GM18526 (cell line): ENCODE results near the gene SLIT1.

Experiments
- POLR2A ChIP-seq: IDR thresholded peaks from 3 replicates; pipeline ENCODE4 v1.6.1; 2011; ENCODE audit not compliant: insufficient read length; ENCODE audit errors: extremely low read depth

SLIT1 gene

DNA sequence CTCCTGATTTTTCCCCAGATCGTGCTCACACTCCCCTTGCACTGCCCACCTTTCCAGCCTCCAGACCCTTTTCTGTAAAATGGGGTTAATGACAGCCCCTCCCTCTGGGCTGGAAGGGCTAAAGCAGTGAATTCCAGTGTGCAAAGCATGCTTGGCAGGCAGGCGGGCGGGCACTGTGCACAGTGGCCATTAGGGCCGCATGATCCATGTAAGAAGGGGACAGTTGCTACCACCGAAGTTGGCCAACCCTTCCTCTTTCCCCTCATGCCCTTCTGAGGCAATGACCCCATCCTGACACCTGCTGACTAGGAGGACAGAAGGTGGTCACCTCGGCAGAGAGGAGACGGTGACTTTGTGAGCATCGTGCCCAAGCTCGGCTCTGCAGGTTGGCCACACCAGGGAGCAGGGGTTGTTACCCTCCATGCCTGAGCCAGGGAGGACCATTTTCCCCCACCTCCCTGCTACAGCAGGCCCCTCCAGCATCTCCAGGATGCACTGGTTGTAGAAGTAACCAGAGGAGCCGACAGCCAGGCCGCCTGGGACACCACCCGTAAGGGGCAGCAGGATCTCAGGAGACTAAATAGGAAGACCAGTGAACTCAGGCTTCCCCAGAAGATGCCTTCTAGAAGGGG lies 166.4 kb downstream of the SLIT1 start:
- no peak for TF ChIP-seq POLR2A

DNA sequence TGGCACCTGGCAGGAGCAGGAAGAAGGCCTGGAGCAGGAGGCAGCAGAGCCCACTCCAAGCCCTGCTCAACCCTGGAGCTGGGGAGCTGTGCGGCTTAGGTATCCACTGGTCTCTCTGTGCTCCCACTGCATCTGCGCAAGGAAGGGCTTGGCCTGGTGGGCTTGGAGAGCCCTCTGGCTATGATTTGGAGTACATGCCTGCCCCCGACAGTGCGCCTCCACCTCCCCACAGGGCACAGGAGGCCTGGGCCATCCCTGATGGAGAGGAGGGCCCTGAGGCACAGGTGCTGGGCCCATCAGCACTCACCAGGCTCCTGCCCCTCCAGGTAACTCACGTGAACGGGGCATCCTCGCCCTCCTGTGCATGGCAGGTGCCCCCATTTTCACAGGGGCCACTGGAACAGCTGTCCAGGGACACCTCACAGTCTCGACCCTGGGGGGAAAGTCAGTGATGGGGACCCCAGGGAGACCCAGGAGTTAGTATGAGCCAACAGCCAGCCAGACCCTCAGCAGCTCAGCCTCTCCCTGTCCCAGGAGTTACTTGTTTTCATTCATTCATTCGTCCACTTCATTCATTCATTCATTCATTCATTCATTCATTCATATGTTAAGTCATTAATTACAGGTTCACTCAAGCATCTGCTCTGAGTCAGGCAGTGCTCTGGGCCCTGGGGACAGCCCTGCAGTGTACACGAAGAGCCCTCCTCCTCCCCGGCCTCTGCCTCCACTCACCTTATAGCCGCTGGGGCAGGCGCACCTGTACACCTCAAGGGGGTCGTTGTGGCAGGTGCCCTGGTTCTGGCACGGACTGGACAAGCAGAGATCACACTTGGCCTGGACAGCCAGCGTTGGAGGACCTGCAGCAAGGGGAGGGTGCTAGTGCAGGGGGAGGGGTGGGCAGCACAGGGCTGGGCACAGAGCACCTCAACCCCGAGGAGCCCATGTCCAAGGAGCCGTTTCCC lies 167.2 kb downstream of the SLIT1 start:
- no peak for TF ChIP-seq POLR2A

DNA sequence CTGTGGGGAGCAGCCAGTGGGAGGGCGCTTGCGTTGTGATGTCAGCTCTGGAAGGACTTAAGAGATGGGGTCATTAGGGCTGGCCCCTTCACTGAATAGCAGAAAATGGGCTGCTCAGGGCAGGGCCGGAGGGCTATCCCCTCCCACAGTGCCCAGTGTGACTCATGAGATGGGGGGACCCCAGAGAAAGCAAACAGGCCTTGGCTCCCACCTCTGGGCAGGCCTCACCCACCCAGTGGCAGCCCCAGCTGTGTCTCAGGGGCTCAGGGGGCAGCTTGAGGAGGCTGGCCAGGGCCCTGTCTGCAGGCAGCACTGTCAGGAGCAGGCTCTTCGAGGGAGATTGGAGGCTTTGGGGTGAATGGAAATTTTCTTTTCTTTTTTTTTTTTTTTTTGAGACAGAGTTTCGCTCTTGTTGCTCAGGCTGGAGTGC lies 168.3 kb downstream of the SLIT1 start:
- TF ChIP-seq POLR2A: no peak

DNA sequence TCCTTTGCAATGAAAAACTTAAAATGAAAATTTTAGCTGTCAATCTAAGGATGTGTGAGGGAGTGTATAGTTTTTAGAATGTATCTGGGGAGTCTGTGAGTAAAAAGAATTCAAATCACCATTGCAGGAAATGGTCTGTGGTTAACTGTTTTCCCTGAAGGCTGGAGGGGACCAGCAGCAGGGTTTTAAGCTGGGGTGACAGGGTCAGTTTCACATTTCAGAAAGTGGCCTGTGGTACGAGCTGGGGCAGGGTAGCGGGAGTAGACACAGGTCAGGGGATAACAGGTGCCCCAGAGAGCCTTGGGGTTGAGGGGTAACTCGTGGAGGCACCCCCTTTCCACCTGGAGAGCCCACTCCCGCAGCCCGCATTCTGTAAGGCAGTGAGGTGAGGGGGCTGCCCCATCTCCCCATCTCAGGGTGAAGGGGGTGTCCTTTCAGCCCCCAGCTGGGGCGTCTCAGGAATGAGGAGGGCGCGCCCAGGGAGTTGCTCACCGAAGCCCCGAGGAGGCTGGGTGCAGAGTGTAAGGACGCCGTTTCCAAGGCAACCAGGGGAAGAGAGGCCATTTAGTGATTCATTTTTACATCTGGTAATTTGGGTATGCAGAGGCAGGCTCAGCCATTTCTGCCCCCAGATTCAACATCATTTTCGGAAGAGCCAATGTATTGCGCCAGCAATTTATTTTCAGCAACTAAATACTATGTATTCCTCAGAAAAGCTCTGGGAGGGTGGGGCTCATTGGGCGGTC lies 168.9 kb downstream of the SLIT1 start:
- TF ChIP-seq POLR2A: no peak

DNA sequence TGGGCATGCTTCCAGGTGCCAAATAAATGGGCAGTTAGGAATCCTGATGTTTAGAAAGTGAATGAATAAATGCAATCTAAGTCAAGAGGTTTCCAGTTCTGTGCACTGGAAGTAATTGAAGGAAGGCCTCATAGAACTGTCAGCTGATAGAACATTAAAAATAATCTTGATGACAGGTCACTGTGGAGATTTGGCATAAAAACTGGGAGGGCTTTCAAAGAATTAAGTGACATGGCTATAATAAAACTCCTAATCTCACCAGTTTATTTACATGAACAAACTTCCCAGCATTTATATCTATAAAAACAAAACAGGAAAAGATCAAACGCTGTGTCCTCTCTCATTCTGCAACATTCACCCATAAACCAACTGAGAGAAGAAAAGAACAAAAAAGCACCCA lies 170.5 kb downstream of the SLIT1 start:
- TF ChIP-seq POLR2A: no peak

DNA sequence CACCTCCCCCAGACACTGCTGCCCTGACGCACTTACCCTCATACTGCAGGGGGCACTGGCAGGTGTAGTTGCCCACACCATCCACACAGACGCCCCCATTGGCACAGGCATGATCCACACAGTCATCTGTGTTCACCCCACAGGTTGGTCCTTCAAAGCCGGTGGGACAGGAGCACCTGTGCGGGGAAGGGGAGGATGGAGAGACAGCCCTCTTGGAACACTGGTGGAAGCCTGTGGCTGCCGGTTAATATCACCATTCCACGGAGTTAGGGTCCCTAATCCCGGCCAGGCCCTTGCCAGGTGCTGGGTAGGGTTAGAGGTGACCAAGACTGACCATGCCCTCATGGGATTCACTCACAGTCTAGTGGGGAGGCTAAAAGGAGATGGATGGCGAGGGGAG lies 171.8 kb downstream of the SLIT1 start:
- no peak for TF ChIP-seq POLR2A

DNA sequence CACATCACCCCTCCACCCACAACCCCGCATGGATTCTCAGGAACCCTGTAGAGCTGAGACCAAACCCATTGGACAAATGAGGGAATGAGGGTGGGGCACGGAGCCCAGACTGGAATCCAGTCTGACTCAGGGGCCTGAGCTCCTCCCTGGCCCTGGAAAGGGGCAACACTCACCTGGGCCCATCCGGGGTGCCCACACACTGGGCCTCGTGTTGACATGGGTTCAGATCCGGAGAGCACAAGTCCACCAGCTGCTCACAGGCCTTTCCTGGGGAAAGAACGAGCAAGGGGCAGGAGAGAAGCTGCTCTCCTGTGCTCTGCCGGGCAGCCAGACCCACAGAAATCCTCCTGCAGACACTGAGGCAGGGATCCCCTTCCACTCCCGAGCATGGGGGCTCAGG lies 172.2 kb downstream of the SLIT1 start:
- no peak for TF ChIP-seq POLR2A

DNA sequence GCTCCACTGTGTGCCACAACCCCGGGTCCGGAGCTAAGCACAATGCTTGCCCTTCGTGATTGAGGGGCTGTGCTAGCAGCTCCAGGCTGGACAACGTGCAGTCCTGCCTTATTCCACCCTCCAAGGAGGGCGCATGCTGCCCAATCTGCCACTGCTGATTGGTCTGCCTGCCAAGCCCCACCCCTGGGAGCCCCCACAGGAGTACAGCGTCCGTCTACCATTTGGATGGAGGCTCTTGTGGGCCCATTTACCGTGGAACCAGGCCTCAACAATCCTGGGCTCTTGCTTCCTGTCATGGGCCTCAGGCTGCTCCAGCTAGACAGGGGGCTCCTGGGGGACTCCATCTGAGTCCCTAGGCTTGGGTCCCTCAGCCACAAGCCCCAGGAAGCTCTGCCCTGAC lies 173.3 kb downstream of the SLIT1 start:
- no peak for TF ChIP-seq POLR2A

DNA sequence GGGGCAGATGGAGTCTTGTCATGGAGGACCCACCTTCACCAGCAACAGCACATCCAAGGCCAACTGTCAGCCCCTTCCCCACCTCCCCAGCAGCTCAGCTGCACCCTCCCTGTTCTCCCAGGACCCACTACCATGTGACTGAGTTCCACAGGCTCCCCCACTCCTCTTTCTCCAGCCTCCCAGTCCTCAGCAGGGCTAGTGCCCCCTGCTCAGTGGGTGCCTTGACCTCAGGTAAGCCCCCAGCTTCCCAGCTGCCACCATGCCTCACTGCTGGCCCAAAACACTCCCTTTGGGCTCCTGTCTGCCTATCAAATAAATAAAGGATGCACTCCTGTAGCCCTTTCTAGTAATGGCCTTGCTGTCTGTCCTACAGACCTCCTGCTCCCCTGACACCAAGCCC lies 174.4 kb downstream of the SLIT1 start:
- TF ChIP-seq POLR2A: no peak

DNA sequence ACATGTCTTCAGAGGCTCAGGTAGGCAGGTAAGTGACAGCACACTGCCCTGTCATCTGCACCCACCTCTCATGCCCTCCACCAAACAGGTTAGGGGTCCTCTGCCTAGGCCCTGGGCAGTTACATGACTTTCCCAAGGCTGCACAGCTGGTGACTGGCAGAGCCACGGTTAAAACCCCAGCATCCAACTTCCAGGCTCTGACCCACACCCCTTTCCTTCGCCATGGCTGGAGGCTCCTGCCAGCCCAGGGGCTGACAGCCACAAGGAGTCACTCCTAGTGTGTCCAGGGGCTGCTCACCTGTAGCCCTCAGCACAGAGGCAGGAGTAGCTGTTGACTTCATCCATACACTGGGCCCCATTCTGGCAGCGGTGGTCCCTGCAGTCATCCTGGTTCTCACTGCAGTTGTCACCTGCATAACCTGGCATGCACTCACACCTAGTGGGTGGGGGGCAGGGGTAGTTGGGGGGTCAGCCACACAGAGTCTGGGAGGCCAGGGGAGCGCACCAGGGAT lies 175.0 kb downstream of the SLIT1 start:
- no peak for TF ChIP-seq POLR2A

DNA sequence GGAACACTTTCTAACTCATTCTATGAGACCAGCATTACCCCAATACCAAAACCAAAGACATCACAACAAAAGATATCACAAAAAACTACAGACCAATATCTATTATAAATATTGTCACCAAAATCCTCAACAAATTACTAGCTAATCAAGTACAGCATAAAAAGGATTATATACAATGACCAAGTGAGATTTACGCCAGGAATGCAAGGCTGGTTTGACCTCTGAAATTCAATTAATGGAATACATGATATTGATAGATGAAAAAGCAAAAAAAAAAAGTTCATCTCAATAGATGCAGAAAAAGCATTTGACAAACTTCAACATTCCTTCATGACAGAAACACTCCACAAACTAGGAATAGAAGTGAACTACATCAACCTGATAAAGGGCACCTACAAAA lies 178.3 kb downstream of the SLIT1 start:
- TF ChIP-seq POLR2A: no peak

DNA sequence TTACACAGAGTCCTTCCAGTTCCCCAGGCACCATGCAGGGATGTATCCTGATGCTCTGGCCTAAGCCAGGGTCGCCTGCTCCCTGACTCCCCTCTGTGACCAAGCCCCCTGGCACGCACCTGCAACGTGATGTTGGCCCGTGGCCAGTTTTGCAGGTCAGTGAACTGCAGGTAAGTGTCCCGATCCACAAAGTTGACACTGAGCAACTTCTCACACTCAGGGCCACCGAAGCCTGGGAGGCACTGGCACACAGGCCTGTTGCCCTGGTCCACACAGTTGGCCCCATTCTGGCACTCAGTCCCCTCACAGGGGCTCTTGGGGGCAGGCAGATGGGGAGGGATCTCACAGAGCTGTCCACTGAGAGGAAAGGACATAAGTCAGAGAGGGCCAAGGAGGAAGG lies 179.4 kb downstream of the SLIT1 start:
- no peak for TF ChIP-seq POLR2A

DNA sequence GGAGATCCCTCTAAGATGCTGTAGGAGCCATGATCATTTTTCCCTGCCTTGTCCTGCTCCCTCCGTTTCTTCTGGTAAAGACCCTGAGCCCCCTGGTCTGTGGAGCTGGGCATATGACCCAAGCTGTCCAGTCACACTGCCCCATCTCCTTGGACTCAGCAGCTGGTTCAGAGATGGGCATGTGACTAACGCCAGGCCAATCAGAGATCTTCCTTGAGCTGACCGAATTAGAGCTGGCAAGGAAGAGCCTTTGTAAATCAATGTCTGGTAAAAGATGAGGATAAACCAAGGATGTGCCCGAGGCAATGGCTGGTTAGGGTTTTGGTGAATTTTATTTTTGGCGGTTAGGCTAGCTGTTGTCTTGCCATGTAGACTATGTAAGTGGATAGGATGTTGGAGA lies 180.4 kb downstream of the SLIT1 start:
- TF ChIP-seq POLR2A: no peak

DNA sequence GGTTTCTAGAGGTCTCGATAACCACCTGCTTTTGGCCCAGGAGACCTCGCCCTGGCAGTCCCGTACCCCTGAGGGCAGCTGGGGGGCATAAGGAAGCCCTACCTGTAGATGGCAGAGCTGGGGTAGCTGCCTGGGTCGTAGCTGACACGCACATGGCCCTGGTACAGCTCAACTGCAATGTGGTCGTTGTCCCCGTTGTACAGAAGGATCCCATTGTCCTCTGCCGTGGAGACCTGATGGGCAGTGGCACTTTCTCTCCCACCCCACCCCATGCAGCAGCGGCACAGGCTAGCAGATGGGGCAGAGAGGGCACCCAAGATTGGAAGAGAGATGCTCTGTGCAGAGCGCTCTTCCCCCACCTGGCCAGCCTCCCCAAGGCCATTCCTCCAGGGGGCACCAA lies 181.2 kb downstream of the SLIT1 start:
- no peak for TF ChIP-seq POLR2A

DNA sequence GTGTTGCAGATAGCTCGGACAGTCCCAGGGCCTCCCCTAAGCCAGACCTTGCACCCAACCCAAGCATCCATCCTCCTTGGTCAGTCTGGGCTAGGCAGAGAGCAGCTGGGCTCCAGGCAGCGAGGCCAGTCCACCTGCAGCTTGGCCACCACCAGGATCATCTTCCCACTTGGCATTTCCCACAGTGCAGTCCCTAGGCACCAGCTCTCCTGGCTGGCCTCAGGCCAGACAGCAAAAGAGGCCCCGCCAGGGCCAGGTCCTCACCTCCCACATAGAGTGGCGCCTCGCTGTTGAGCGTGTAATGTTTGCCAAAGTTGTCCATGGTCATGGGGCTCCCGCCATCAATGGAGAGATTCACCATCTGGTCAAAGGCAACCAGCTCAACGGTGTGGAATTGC lies 182.0 kb downstream of the SLIT1 start:
- TF ChIP-seq POLR2A: no peak
